GM18873 (cell line): ENCODE data around the gene TRA2A.
"Not testable (repeated sequence)": the region's sequence is repeated elsewhere in the genome, so short reads cannot be mapped to it uniquely, and the experiment has no call there.

ENCODE experiments used
- ATAC-seq: cut with Tn5 transposase; IDR thresholded peaks from one replicate; pipeline ENCODE4 v1.9.1; 2021; ENCODE audit warnings: mild to moderate bottlenecking, moderate library complexity, moderate number of reproducible peaks; ENCODE audit not compliant: unreplicated experiment, low FRiP score

TRA2A gene

DNA sequence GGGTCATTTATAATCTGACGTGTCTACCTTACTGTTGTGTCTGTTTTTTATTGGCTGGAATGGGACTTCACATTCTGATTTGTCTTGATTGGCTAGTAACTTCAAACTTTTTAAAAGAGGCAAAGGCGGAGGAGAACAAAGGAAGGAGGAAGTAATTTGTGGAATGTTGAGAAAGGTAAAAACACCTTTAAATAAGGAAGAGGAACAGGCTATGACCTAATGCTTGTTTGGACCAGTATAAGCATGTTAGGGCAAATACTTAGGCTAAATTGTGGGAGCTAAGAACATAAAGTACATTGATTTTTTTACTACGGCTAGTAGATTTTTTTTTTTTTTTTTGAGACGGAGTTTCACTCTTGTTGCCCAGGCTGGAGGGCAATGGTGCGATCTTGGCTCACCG lies 18.0 kb downstream of the TRA2A start:
- not testable (repeated sequence) for ATAC-seq

GRCh38 chr7:23494009-23494408 lies 37.8 kb downstream of the TRA2A start:
- ATAC-seq: no peak

DNA sequence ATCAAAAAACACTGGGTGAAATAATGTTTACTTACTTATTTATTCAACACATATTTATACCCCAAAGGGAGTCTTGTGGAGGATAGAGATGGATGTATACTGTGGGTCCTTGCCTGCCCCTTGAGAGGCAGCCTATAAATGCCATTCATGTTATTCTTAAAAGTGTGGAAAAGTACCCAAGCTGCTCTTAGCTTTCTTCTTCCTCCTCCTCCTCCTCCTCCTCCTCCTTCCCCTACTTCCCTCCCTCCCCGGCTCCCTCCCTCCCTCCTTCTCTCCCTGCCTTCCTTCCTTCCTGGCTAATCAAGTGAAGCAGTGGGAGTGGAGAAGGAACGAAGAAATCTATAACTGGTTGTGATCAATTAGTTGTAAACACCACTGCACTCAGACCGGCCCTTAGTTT lies 40.3 kb downstream of the TRA2A start:
- ATAC-seq: no peak

GRCh38 chr7:23490357-23491135 lies 41.2 kb downstream of the TRA2A start:
- no peak for ATAC-seq

GRCh38 chr7:23488714-23489113 lies 43.1 kb downstream of the TRA2A start:
- ATAC-seq: not testable (repeated sequence)

DNA sequence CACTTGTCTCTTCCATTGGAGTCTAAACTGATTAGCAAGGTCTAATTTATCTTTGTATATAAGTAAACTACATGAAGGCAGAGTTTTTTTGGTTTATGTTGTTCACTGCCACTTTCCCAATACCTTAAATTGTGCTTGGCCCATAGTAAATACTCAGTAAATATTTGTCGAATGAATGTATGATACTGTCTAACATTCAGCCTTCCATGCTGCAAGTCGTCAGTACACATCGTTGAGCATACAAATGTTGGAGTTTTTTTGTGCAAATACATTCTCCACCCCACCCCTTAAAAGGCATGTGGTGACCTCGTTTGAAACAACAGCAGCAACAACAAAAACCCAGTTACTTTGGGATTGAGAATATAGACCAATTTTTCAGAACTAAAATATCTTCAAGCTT lies 44.1 kb downstream of the TRA2A start:
- no peak for ATAC-seq

- ATAC-seq: no peak
Observed at GRCh38 chr7:23486002-23486773, 45.6 kb downstream of the TRA2A start.

DNA sequence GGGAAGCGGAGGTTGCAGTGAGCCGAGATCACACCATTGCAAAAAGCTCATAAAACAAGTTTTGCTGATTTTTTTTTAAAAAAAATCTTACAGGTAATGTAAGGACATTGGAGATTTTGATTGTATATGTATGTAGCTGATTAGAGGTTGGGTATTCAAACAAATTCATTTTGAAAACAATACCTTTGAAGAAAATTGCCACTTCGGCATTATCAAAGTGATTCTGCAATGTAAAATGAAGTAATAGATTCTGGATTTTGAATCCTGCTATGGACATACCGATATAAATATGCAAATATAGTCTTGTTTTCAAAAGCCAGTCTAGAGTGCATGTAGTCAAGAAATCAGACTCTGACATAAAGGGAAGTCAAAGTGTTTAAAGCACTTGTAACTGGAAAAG lies 49.1 kb downstream of the TRA2A start:
- ATAC-seq: no peak

DNA sequence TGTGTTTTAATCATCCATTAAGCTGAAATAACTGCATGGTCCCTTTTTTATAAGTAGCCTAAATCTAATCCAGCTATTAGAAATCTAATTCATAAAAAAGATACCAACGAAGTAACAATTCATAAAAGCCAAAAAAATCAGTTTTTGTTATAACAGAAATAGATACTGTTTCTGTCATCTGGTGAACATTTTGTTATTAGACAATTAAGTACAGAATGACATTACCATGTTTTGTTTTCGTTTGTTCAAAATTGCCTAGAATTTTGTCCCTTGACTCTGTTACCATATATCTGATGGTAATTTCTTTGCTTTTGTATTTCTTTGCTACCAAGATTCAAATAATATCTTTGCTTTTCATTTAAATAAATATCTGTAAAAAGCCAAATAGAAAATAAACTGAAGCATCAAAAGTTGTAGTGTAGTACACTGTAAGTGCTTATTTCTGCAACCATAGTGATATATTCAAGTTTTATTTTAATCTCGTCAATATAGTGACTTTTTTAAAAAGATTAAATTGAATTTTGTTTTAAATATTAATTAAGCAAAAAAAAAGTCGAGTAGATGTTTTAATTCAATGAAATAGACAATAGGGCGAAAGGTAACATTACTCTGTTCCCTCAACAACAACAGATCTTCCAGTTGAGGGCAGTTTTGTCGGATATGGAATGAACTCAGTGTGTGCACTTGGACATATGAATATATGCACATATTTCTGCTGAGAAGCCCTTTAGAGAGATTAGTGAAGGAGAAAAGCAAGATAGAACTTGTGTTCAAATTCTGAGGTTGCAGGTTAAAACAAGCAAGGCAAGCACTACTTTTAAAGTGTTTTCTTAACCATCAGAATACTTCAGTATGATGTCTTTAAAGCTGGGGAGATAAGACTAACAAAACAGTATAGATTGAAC lies 53.6 kb downstream of the TRA2A start:
- no peak for ATAC-seq

DNA sequence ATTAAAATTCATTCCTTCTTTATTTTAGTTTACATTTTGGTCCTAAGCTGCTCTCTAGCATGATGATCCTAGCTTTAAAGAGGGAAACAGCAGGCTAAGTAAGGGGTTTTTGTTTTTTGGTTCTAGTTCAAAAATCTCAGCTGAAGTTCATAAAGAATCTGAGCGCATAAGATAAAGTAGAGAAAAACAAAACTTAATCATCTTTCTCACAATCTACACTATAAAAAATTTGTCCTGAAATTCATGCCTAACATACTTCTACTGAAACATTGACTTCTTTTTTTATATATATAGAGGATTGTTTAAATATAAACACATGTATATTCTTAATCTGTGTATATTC lies 54.7 kb downstream of the TRA2A start:
- no peak for ATAC-seq

DNA sequence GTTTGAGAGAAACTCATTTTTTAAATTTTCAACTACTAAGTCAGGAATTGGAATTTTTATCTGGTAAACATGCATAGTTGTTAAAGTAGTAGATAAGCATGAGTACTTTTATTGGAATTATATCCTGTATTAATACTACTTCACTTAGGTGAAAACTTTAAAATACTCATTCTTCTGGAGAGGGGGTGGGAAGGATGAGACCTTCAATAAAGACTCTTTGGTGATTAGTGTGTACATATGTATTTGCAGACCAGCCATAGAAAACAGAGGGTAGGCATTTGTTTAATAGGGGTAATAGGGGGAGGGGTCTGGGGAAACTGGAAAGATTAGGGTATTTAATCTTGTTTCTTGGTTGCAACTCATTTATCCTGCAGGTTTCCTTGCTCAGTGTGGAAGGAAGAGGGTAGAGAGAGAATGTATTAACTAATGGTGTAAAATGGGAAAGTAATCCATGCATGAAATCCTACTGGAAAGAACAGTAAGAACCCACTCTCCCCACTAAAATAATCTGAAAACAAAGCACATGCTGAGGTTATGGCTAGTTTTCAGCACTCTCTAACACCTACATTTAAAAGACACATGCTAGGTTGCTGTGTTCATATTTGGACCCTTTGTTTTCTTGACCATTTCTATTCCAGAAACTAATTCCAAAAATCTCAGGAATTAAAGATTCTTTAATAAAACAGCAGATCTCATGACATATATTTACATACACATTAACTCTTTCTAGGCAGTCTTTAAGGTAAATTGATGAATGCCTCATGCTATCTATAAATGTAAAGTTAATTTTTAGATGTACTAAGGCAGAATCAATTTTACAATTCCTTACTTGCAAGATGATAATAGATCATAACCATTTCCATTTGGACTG lies 55.3 kb downstream of the TRA2A start:
- no peak for ATAC-seq

- ATAC-seq: no peak
Observed at GRCh38 chr7:23475576-23475839, 56.3 kb downstream of the TRA2A start.

GRCh38 chr7:23474829-23475575 lies 56.8 kb downstream of the TRA2A start:
- ATAC-seq: no peak

DNA sequence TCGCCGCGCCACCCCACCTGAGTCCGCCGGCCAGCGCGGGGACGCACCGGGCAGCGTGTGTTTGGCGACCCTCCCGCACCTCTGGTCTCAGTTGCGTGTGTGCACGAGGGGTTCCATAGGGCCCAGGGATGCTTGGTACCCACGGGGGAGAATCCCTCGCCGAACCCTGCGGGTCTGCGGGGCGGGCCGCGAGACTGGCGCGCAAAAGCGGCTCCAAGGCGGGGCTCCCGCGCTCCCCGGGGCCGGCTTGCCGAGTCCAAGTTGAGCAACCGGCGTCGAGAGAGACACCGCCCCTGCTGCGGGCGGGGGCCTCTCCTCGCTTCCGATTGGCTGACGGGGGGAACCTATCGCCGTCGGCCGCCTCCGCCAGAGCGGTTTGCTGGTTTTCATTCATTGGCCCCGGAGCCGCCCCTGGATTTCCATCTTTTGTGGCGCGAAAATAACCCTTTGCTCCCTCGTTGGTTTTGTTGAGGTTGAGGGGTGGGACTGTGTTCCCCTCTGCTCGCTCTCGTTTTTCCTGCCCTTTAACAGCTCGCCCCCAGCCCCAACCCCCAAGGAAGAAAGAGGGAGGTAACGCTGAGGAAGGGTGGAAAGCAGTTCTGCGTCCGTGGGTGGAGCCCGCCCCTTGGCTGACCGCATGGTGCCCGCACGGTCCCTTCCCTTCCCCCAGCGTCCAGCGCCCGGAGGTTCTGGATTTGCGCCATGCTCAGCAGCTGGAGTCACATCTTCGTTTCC lies 57.5 kb downstream of the TRA2A start:
- ATAC-seq: peak; percentile 46

DNA sequence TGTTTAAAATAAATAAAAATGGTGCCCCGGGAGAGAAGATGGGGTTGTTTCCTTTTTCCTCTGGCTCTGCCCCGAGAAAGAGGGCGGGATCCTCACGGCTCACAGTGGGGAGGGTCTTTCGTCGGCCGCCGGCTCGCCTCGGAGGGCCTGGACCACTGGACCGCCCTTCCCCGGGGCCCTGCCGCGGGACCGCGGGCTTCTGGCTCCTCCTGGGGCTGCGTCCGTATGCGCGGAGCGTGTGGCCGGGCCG lies 58.0 kb downstream of the TRA2A start:
- ATAC-seq: no peak

- no peak for ATAC-seq
Observed at GRCh38 chr7:23472956-23473843, 58.6 kb downstream of the TRA2A start.

DNA sequence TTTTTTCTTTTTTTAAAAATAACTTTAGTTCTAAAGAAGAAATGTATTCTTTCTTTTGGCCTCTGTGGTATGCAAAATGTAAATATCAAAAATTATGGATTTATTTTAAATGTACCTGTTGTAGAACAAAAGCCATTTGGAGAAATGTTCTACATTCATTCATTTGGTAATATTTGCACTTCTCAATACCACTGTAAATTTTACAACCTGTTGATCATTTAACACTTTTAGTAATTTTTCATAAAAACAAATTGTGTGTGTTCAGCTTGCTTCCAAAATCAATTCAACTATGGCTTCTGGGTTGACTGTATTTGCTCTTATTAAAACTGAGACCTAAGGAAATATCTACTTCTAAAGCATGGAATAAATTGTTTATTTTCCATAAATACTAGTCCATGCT lies 59.2 kb downstream of the TRA2A start:
- no peak for ATAC-seq

DNA sequence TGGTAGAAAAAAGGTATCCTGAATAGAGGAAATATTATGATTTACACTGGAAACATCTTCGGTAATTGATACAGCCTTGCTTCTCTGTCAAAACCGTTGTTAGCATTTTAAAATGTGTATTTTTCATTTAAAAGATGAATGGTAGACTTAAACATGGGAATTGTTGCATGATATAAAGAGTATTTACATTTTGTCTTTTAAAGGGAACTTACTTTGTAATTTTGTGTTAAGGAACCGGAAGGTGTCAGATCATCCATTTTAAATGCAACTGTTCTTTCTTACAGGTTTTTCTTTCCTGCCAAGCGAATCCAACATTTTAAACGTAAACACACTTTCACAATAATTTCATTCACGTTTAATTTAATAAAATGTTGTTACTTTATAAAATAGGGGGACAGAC lies 59.7 kb downstream of the TRA2A start:
- no peak for ATAC-seq
